ENCODE data around the gene MEOX2. TPM values are rescaled to one million over a fixed set of nuclear protein-coding genes. Genes with fewer than 3 reads are reported as not detected.

MEOX2 gene
- total and polyA plus RNA-seq, 2 donors from 2014 or later, result 1.2 TPM; not detected in 1

Other genes with a start within 250 kb of the MEOX2 start
- 1.4 TPM for gene AGMO, start 124.7 kb downstream of the MEOX2 start, total RNA-seq
- gene AGMO, start 124.7 kb downstream of the MEOX2 start, polyA plus RNA-seq (ENCODE audit: insufficient read depth, low read depth, low replicate concordance), result 4.5 TPM

Data from kidney (tissue), 2 donors.